ENCODE data around the gene ETDB.
A peak's percentile ranks its signal among the peaks of the same experiment; 100 is the strongest.

- TF ChIP-seq, protein P1, sequence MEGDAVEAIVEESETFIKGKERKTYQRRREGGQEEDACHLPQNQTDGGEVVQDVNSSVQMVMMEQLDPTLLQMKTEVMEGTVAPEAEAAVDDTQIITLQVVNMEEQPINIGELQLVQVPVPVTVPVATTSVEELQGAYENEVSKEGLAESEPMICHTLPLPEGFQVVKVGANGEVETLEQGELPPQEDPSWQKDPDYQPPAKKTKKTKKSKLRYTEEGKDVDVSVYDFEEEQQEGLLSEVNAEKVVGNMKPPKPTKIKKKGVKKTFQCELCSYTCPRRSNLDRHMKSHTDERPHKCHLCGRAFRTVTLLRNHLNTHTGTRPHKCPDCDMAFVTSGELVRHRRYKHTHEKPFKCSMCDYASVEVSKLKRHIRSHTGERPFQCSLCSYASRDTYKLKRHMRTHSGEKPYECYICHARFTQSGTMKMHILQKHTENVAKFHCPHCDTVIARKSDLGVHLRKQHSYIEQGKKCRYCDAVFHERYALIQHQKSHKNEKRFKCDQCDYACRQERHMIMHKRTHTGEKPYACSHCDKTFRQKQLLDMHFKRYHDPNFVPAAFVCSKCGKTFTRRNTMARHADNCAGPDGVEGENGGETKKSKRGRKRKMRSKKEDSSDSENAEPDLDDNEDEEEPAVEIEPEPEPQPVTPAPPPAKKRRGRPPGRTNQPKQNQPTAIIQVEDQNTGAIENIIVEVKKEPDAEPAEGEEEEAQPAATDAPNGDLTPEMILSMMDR (IDR thresholded peaks at IDR 0.05) = peak; percentile 55 to 73 (median 70)
- TF ChIP-seq POLR2A (IDR thresholded peaks at IDR 0.05) = no peak
Measured at GRCh38 chrX:135086197-135086854, 34.0 kb downstream of the ETDB start.
